ENCODE measurements around the gene AADACL3.

GRCh38 chr1:12763479-12763878 lies 47.6 kb downstream of the AADACL3 start:
- TF ChIP-seq, protein P1, sequence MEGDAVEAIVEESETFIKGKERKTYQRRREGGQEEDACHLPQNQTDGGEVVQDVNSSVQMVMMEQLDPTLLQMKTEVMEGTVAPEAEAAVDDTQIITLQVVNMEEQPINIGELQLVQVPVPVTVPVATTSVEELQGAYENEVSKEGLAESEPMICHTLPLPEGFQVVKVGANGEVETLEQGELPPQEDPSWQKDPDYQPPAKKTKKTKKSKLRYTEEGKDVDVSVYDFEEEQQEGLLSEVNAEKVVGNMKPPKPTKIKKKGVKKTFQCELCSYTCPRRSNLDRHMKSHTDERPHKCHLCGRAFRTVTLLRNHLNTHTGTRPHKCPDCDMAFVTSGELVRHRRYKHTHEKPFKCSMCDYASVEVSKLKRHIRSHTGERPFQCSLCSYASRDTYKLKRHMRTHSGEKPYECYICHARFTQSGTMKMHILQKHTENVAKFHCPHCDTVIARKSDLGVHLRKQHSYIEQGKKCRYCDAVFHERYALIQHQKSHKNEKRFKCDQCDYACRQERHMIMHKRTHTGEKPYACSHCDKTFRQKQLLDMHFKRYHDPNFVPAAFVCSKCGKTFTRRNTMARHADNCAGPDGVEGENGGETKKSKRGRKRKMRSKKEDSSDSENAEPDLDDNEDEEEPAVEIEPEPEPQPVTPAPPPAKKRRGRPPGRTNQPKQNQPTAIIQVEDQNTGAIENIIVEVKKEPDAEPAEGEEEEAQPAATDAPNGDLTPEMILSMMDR (conservative IDR thresholded peaks at IDR 0.05; ENCODE audit: low read depth, low read length): no peak
- TF ChIP-seq EZH2 (IDR thresholded peaks at IDR 0.05; ENCODE audit: low read length, unreplicated experiment) (no peak), EZH2phosphoT487 (IDR thresholded peaks at IDR 0.05; ENCODE audit: borderline replicate concordance, low read length) (no peak)
